A673 (cell line): ENCODE data around the gene USF2.
"Not testable (repeated sequence)": the region's sequence is repeated elsewhere in the genome, so short reads cannot be mapped to it uniquely, and the experiment has no call there.

Source experiments
- EZH2 ChIP-seq: fragments of 200-600 bp; sonication (generic); IDR thresholded peaks from 2 replicates; pipeline ENCODE4 v1.6.1; 2017; ENCODE audit warnings: borderline replicate concordance, low read depth, mild to moderate bottlenecking, mixed read lengths, antibody characterized with exemption, low read length; ENCODE audit not compliant: poor library complexity, severe bottlenecking
- TF ChIP-seq, protein P1 (sequence below): fragments of 300-800, 200-600 bp; sonication (generic); conservative IDR thresholded peaks from 2 replicates; pipeline ENCODE4 v1.5.1; 2017; ENCODE audit warnings: low read depth, mild to moderate bottlenecking, antibody characterized with exemption, low read length, moderate library complexity, mixed read lengths

DNA sequence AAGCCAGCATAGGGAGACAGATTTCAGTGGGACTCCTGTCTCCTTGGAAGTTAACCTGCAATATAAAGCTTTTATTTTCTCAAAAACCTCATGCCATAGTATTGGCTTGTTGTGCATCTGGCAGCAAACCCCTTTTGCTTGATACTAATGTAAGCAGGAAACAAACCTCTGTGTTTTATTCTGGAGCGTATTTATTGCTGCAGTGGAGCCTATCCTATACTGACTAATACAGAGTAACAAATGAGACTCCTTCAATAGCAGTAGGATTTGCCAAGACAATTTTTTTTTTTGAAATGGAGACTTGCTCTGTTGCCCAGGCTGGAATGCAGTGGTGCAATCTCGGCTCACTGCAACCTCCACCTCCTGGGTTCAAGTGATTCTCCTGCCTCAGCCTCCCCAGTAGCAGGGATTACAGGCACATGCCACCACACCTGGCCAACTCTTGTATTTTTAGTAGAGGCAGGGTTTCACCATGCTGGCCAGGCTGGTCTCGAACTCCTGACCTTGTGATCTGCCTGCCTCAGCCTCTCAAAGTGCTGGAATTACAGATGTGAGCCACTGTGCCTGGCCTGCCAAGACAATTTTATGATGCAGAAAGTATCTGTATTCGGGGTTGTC, 47.7 kb upstream of the USF2 start:
- TF ChIP-seq, protein P1, sequence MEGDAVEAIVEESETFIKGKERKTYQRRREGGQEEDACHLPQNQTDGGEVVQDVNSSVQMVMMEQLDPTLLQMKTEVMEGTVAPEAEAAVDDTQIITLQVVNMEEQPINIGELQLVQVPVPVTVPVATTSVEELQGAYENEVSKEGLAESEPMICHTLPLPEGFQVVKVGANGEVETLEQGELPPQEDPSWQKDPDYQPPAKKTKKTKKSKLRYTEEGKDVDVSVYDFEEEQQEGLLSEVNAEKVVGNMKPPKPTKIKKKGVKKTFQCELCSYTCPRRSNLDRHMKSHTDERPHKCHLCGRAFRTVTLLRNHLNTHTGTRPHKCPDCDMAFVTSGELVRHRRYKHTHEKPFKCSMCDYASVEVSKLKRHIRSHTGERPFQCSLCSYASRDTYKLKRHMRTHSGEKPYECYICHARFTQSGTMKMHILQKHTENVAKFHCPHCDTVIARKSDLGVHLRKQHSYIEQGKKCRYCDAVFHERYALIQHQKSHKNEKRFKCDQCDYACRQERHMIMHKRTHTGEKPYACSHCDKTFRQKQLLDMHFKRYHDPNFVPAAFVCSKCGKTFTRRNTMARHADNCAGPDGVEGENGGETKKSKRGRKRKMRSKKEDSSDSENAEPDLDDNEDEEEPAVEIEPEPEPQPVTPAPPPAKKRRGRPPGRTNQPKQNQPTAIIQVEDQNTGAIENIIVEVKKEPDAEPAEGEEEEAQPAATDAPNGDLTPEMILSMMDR, result not testable (repeated sequence)
- not testable (repeated sequence) for TF ChIP-seq EZH2
